Thoracic aorta (tissue), 2 donors: Measurements from ENCODE around the gene ARHGAP32. TPM values are rescaled to one million over a fixed set of nuclear protein-coding genes. Genes with fewer than 3 reads are reported as not detected.

Source experiments
- ATAC-seq: fragments of 150-250 bp; one replicate; pipeline ENCODE4 v1.8.0; 2017; ENCODE audit warnings: low read depth; ENCODE audit not compliant: insufficient number of reproducible peaks, low FRiP score
- DNase-seq: peaks from one replicate; pipeline ENCODE4 v3.0.0-alpha.2; 2020; ENCODE audit warnings: low spot score
- H3K27ac ChIP-seq, 2 donors: fragments of 200-600 bp; sonication (generic); 1 replicate in 1 of 2; 2 replicates in 1 of 2; pipeline ENCODE4 v1.5.1; 2016; ENCODE audit warnings: mild to moderate bottlenecking in 2 of 2, moderate library complexity in 2 of 2
- H3K27me3 ChIP-seq: fragments of 200-600 bp; sonication (generic); replicated peaks from 2 replicates; pipeline ENCODE4 v1.6.0; 2016; ENCODE audit warnings: mild to moderate bottlenecking; ENCODE audit not compliant: insufficient read depth
- H3K36me3 ChIP-seq: fragments of 200-600 bp; sonication (generic); one replicate; pipeline ENCODE4 v1.5.1; 2016
- H3K4me1 ChIP-seq, 2 donors: fragments of 200-600 bp; sonication (generic); 1 replicate in 1 of 2; 2 replicates in 1 of 2; pipeline versions ENCODE4 v1.5.1 to v1.6.0; 2016; ENCODE audit warnings: low read depth in 2 of 2, mild to moderate bottlenecking in 1 of 2; ENCODE audit not compliant: control insufficient read depth in 1 of 2
- H3K4me3 ChIP-seq: fragments of 200-600 bp; sonication (generic); 2 replicates; pipeline ENCODE4 v1.5.1; 2016; ENCODE audit warnings: mild to moderate bottlenecking
- H3K9me3 ChIP-seq: fragments of 200-600 bp; sonication (generic); 2 replicates; pipeline ENCODE4 v1.5.1; 2016
- total RNA-seq, 2 donors: library from RNA; depleted of rRNA; stranded (reverse); fragments of >200 nt; gene quantifications; one replicate each; pipeline versions ENCODE4 v1.1.0 to v1.2.3, GENCODE V29; 2016
- TF ChIP-seq, protein P1 (sequence below): fragments of 200-600 bp; sonication (generic); IDR thresholded peaks from one replicate; pipeline ENCODE4 v1.5.1; 2019; ENCODE audit warnings: antibody characterized with exemption

Gene ARHGAP32
- total RNA-seq, 2 donors from 2014 or later: 7.9 to 13.8 TPM

DNA sequence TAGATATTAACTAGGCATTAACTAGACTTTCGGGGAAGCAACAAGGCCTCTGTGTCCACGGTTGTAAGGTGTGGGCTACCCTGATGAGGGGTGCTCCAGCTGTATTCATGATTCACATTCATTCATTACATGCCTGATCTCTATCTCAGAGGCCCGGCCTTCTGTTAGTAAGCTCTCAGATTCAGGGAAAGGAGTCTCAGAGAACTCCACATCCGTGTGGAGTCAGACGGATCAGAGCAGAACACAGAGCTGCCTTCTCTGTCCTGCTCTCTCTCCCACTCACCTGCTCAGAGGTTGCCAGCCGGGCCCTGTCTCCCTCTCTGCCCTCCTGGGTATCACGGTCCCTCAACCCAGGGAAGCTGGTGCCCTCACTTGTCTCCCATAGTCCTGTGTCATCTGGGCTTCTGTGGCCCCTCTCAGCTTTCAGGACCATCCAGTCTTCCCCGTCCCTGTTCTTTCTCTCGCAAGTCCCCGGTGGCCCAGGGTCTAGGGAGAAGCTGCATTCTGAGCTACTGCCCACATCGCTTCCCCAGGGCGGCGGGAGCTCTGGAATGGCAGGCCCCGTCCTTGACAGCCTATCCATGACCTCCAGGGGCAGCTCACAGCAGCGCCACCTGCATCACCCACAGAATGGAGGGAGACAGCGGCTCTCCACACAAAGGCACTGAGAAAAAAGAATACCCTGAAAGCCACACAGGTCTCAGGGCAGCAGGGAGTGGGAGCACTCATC is 253.8 kb downstream of the ARHGAP32 start:
- no peaks in the 10 kb centered on the region for H3K4me1 ChIP-seq
- DNase-seq (no peak), ATAC-seq (no peak)
- no peaks in the 10 kb centered on the region for H3K27me3 ChIP-seq
- H3K36me3 ChIP-seq: no peaks in the 10 kb centered on the region
- TF ChIP-seq, protein P1, sequence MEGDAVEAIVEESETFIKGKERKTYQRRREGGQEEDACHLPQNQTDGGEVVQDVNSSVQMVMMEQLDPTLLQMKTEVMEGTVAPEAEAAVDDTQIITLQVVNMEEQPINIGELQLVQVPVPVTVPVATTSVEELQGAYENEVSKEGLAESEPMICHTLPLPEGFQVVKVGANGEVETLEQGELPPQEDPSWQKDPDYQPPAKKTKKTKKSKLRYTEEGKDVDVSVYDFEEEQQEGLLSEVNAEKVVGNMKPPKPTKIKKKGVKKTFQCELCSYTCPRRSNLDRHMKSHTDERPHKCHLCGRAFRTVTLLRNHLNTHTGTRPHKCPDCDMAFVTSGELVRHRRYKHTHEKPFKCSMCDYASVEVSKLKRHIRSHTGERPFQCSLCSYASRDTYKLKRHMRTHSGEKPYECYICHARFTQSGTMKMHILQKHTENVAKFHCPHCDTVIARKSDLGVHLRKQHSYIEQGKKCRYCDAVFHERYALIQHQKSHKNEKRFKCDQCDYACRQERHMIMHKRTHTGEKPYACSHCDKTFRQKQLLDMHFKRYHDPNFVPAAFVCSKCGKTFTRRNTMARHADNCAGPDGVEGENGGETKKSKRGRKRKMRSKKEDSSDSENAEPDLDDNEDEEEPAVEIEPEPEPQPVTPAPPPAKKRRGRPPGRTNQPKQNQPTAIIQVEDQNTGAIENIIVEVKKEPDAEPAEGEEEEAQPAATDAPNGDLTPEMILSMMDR: no peak
- no peak overlapping the region for H3K4me3 ChIP-seq
- no peaks in the 10 kb centered on the region for H3K9me3 ChIP-seq
- H3K27ac ChIP-seq: no peak overlapping the region

DNA sequence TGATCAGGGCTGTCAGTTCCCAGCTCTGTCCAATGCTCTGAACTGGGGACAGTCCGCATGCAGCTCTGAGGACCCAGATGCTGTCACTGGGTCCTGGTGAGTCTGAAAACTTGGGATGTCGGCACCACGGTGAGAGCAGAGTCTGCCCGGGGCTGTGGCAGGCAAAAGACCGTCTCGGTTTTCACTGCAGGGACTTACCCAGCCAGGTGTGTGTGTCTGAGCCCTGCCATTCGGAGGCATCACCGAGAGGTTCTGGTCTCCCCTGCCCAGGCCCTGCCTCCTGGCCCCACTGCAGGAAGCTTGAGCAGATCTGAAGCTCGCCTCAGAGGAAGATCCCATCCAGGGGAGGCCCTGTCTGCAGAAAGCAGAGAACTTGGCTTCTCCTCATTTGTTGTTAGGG is 254.6 kb downstream of the ARHGAP32 start:
- H3K27ac ChIP-seq: no peak overlapping the region
- DNase-seq (no peak), ATAC-seq (no peak)
- H3K4me1 ChIP-seq: no peaks in the 10 kb centered on the region
- TF ChIP-seq, protein P1: no peak
- no peaks in the 10 kb centered on the region for H3K36me3 ChIP-seq
- no peak overlapping the region for H3K4me3 ChIP-seq
- H3K27me3 ChIP-seq: no peaks in the 10 kb centered on the region
- H3K9me3 ChIP-seq: no peaks in the 10 kb centered on the region

GRCh38 chr11:128936606-128937251 is 255.4 kb downstream of the ARHGAP32 start:
- Histone ChIP-seq H3K27me3 (no peaks in the 10 kb centered on the region), H3K4me3 (no peak overlapping the region), H3K4me1 (no peaks in the 10 kb centered on the region), H3K9me3 (no peaks in the 10 kb centered on the region), H3K36me3 (no peaks in the 10 kb centered on the region), H3K27ac (no peak overlapping the region)
- DNase-seq (no peak), ATAC-seq (no peak)
- TF ChIP-seq, protein P1: no peak

GRCh38 chr11:128934926-128935325 is 257.2 kb downstream of the ARHGAP32 start:
- Histone ChIP-seq H3K9me3 (no peaks in the 10 kb centered on the region), H3K27ac (no peak overlapping the region), H3K4me1 (no peaks in the 10 kb centered on the region), H3K27me3 (no peaks in the 10 kb centered on the region), H3K4me3 (no peak overlapping the region), H3K36me3 (no peaks in the 10 kb centered on the region)
- DNase-seq (no peak), ATAC-seq (no peak)
- TF ChIP-seq, protein P1: no peak

GRCh38 chr11:128934351-128934750 is 257.8 kb downstream of the ARHGAP32 start:
- Histone ChIP-seq H3K36me3 (no peaks in the 10 kb centered on the region), H3K27ac (no peak overlapping the region), H3K4me1 (no peaks in the 10 kb centered on the region), H3K27me3 (no peaks in the 10 kb centered on the region), H3K4me3 (no peak overlapping the region), H3K9me3 (no peaks in the 10 kb centered on the region)
- TF ChIP-seq, protein P1: no peak
- no peak for ATAC-seq
- DNase-seq: no peak
